Cardiac muscle cell (in vitro differentiated cells and primary cell): Measurements from ENCODE around the gene RINT1. TPM values are rescaled to one million over a fixed set of nuclear protein-coding genes. Genes with fewer than 3 reads are reported as not detected.
A peak's percentile ranks its signal among the peaks of the same experiment; 100 is the strongest.
"Not testable (repeated sequence)": the region's sequence is repeated elsewhere in the genome, so short reads cannot be mapped to it uniquely, and the experiment has no call there.

Experiments
- DNase-seq, 2 donors: peaks; one replicate each; pipeline versions ENCODE4 v3.0.0 to v3.0.0-alpha.2; 2010 to 2017; ENCODE audit warnings: low read depth in 1 of 2, low spot score in 1 of 2
- H3K27ac ChIP-seq: fragments of 200-600 bp; sonication (generic); 2 replicates; pipeline ENCODE4 v1.5.1; 2016
- H3K27me3 ChIP-seq: fragments of 200-600 bp; sonication (generic); 2 replicates; pipeline ENCODE4 v1.6.0; 2016; ENCODE audit warnings: control low read depth
- H3K36me3 ChIP-seq: fragments of 200-600 bp; sonication (generic); 2 replicates; pipeline ENCODE4 v1.5.1; 2016; ENCODE audit warnings: control low read depth
- H3K4me1 ChIP-seq: fragments of 200-600 bp; sonication (generic); 2 replicates; pipeline ENCODE4 v1.8.1; 2017; ENCODE audit warnings: low read depth, mild to moderate bottlenecking, mixed run types
- H3K4me3 ChIP-seq: fragments of 200-600 bp; sonication (generic); 2 replicates; pipeline ENCODE4 v1.5.1; 2016; ENCODE audit warnings: mild to moderate bottlenecking
- H3K9me3 ChIP-seq: fragments of 200-600 bp; sonication (generic); 2 replicates; pipeline ENCODE4 v1.5.1; 2017; ENCODE audit warnings: low read depth, mild to moderate bottlenecking, control low read depth
- CTCF ChIP-seq: IDR thresholded peaks from 2 replicates; pipeline ENCODE4 v1.5.1; 2012; ENCODE audit warnings: low read depth, mild to moderate bottlenecking, low read length
- polyA plus RNA-seq: library from polyadenylated mRNA; unstranded; fragments of >200 nt; fragmentation: Nextera tagmentation; extraction: Ambion mirVana; gene quantifications from 2 replicates; pipeline ENCODE4 v1.2.1, GENCODE V29; 2016
- total RNA-seq: library from RNA; depleted of rRNA; stranded (reverse); fragments of >200 nt; gene quantifications from 2 replicates; pipeline ENCODE4 v1.2.3, GENCODE V29; 2016

Gene RINT1
- total and polyA plus RNA-seq, 2 experiments from 2014 or later = 14.1 to 16.5 TPM

GRCh38 chr7:105596866-105597265 is 64.9 kb downstream of the RINT1 start:
- H3K27ac ChIP-seq = no peak overlapping the region
- TF ChIP-seq CTCF = no peak
- H3K9me3 ChIP-seq = no peaks in the 10 kb centered on the region
- no peak for DNase-seq
- no peaks in the 10 kb centered on the region for H3K4me1 ChIP-seq
- H3K4me3 ChIP-seq = no peak overlapping the region
- H3K36me3 ChIP-seq = no peaks in the 10 kb centered on the region
- H3K27me3 ChIP-seq = no peaks in the 10 kb centered on the region

DNA sequence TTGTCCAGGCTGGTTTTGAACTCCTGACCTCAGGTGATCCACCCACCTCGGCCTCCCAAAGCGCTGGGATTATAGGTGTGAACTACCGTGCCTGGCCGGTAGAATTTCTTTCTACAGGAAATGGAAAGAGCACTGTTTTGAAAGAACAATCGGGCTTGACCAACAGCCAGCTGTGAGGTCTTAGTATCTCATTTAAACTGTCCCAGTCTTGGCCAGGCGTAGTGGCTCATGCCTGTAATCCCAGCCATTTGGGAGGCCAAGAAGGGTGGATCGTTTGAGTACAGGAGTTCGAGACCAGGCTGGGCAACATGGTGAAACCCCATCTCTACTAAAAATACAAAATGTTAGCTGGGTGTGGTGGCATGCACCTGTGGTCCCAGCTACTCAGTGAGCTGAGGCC is 67.1 kb downstream of the RINT1 start:
- H3K36me3 ChIP-seq, H3K4me3 ChIP-seq, DNase-seq, H3K4me1 ChIP-seq, H3K27ac ChIP-seq, H3K9me3 ChIP-seq, H3K27me3 ChIP-seq: not testable (repeated sequence)

- no peaks in the 10 kb centered on the region for H3K27me3 ChIP-seq
- no peak overlapping the region for H3K27ac ChIP-seq
- TF ChIP-seq CTCF = no peak
- no peaks in the 10 kb centered on the region for H3K36me3 ChIP-seq
- no peaks in the 10 kb centered on the region for H3K4me1 ChIP-seq
- H3K9me3 ChIP-seq = no peaks in the 10 kb centered on the region
- peak in 1 of 2 donors; percentile 40 for DNase-seq
- no peak overlapping the region for H3K4me3 ChIP-seq
These were observed 67.5 kb downstream of the RINT1 start for GRCh38 chr7:105599551-105599950.

- no peaks in the 10 kb centered on the region for H3K27me3 ChIP-seq
- no peaks in the 10 kb centered on the region for H3K36me3 ChIP-seq
- no peaks in the 10 kb centered on the region for H3K4me1 ChIP-seq
- no peak for TF ChIP-seq CTCF
- no peaks in the 10 kb centered on the region for H3K9me3 ChIP-seq
- no peak overlapping the region for H3K4me3 ChIP-seq
- no peak overlapping the region for H3K27ac ChIP-seq
- DNase-seq = no peak
These were observed 68.9 kb downstream of the RINT1 start for GRCh38 chr7:105600720-105601550.

GRCh38 chr7:105602325-105603305 is 70.6 kb downstream of the RINT1 start:
- no peak overlapping the region for H3K4me3 ChIP-seq
- no peaks in the 10 kb centered on the region for H3K36me3 ChIP-seq
- H3K9me3 ChIP-seq = no peaks in the 10 kb centered on the region
- DNase-seq = peak in 1 of 2 donors; percentile 68
- no peak for TF ChIP-seq CTCF
- H3K27me3 ChIP-seq = no peaks in the 10 kb centered on the region
- no peaks in the 10 kb centered on the region for H3K4me1 ChIP-seq
- no peak overlapping the region for H3K27ac ChIP-seq
